GM20000 (cell line): ENCODE results near the gene SYNPO2.

Experiments
- DNase-seq: peaks from one replicate; pipeline ENCODE4 v3.0.0; 2012; ENCODE audit warnings: low spot score
- TF ChIP-seq, protein P1 (sequence below): IDR thresholded peaks from 2 replicates; pipeline ENCODE4 v1.5.1; 2012; ENCODE audit warnings: mild to moderate bottlenecking, control low read depth; ENCODE audit errors: extremely low read depth, missing control alignments

The SYNPO2 gene

GRCh38 chr4:118930255-118930654 lies 41.6 kb downstream of the SYNPO2 start:
- TF ChIP-seq, protein P1, sequence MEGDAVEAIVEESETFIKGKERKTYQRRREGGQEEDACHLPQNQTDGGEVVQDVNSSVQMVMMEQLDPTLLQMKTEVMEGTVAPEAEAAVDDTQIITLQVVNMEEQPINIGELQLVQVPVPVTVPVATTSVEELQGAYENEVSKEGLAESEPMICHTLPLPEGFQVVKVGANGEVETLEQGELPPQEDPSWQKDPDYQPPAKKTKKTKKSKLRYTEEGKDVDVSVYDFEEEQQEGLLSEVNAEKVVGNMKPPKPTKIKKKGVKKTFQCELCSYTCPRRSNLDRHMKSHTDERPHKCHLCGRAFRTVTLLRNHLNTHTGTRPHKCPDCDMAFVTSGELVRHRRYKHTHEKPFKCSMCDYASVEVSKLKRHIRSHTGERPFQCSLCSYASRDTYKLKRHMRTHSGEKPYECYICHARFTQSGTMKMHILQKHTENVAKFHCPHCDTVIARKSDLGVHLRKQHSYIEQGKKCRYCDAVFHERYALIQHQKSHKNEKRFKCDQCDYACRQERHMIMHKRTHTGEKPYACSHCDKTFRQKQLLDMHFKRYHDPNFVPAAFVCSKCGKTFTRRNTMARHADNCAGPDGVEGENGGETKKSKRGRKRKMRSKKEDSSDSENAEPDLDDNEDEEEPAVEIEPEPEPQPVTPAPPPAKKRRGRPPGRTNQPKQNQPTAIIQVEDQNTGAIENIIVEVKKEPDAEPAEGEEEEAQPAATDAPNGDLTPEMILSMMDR: no peak
- DNase-seq: no peak

DNA sequence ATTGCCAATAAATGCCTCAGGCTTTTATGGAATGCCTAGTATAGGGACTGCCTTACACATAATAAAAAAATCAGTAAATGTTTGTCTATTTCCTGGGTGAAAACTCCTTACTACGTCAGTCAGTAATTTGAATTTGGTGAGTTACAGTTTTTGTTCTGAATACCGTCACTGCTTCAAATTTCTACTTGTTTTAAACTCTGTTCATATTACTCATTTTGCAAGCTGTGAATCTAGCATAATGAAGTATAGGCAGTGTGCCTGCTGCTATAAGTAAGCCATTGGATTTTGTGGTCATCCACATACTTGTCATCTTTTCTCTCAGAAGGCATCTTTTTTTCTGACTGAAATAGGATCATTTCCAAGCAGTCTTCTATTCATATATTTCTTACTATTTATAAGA lies 43.1 kb downstream of the SYNPO2 start:
- DNase-seq: no peak
- TF ChIP-seq, protein P1: no peak

DNA sequence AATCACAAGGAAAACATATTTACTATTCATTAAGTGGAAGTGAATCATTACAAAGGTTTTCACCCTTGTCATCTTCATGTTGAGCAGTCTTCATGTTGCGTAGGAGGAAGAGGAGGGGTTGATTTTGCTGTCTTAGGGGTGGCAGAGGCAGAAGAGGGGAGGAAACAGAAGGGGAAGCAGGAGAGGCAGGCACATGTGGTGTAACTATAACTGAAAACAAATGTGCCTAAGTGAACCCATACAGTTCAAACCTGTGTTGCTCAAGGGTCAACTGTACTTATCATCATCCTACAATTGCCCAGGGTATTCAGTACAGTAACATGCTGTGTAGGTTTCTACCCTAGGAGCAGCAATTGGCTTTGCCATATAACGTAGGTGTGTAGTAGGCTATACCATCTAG lies 47.2 kb downstream of the SYNPO2 start:
- TF ChIP-seq, protein P1: no peak
- no peak for DNase-seq

DNA sequence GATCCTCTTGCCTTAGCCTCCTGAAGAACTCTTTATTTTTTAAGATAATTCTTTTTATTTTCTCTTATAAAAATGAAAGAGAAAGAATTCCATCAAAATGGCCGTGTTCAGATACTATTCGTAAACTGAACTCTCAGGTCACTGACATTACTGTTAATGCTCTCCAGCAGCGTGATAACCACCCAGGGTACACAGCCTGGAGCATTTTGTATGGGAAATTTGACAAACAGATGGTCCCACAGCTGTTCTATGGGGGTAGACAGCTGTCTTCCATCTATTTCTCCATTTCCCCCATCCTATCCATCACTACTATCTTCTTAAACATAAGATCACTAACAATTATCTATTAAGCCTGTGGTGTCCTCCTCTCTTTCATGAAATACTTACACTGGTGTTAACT lies 47.8 kb downstream of the SYNPO2 start:
- TF ChIP-seq, protein P1: no peak
- DNase-seq: no peak

DNA sequence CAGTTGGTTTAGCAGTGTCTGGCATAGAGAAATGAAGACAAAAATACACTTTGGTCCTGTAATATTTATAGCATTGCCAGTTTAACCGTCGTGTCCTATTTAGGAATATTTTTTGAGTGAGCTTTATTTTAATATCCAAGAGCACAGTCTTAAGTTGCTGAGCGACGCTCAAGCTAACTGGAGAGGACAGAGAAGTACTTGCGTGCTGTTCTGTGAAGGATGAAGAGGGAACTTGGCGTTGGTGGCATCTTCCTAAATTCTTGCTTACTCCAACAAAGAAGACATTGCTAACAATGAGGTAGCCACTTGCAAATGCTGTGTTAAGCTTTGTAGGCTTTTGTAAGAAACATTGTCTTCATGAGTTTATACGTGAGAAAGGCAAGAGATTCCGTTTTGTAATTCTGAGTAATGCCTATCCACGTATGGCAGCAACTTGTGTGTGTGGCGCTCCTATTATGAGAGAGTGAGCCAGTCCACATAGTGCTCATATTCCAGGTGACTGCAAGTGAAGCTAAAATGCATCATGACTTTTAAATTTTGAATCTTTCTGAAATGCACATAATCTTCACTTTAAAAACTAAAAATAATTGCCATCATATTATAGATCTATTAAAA lies 50.6 kb downstream of the SYNPO2 start:
- TF ChIP-seq, protein P1: no peak
- no peak for DNase-seq

DNA sequence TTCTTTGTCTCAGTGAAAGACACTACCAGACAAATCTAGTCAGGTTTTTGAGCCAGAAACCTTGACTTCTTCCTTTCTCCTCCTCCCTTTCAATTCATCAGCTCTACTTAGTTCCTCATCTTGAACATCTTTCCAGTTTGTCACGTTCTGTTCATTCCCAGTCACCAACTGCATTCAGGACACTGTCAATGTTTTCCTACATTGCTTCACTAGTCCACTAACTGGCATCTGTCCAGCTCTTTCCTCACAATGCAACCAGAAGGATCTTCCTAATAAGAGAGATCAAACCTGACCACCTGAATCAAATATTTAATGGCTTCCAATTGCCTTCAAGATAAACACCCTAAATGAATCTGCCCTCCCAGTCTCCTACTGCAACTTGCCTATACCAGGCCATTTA lies 52.5 kb downstream of the SYNPO2 start:
- no peak for DNase-seq
- TF ChIP-seq, protein P1: no peak

GRCh38 chr4:118941799-118942198 lies 53.1 kb downstream of the SYNPO2 start:
- TF ChIP-seq, protein P1: no peak
- DNase-seq: no peak
